AG09309 (cell line): Measurements from ENCODE around the gene PNMA8A.

Experiments
- DNase-seq: peaks from one replicate; pipeline ENCODE4 v3.0.0-alpha.2; 2010; ENCODE audit warnings: low read depth
- H3K4me3 ChIP-seq: 2 replicates; pipeline ENCODE4 v1.5.1; 2011; ENCODE audit warnings: mild to moderate bottlenecking, low read depth, low read length, moderate library complexity; ENCODE audit not compliant: control insufficient read depth
- TF ChIP-seq, protein P1 (sequence below): IDR thresholded peaks from 2 replicates; pipeline ENCODE4 v1.5.1; 2011; ENCODE audit warnings: mild to moderate bottlenecking, low read depth, low read length, inconsistent platforms; ENCODE audit not compliant: insufficient read depth, control insufficient read depth; ENCODE audit errors: missing control alignments

The PNMA8A gene

DNA sequence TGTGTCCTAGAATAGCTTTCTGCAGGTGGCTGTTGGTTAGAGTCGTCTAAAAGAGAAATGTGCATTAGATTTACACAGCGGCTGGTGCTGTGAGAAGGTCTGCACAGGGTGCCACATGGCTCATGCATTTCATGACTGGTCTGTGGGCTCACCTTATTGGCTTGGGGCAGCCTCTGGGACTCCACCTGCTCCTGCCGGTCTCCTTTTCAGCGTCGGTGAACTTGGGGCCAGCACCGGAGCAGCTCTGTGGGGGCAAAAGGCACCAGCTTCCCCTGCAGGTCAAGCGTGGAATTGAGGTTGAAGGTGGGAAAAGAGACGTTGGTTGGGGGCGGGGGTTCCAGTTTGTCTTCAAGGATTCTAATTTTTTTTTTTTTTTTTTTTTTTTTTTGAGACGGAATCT, 39.5 kb downstream of the PNMA8A start:
- no peak overlapping the region for H3K4me3 ChIP-seq
- TF ChIP-seq, protein P1, sequence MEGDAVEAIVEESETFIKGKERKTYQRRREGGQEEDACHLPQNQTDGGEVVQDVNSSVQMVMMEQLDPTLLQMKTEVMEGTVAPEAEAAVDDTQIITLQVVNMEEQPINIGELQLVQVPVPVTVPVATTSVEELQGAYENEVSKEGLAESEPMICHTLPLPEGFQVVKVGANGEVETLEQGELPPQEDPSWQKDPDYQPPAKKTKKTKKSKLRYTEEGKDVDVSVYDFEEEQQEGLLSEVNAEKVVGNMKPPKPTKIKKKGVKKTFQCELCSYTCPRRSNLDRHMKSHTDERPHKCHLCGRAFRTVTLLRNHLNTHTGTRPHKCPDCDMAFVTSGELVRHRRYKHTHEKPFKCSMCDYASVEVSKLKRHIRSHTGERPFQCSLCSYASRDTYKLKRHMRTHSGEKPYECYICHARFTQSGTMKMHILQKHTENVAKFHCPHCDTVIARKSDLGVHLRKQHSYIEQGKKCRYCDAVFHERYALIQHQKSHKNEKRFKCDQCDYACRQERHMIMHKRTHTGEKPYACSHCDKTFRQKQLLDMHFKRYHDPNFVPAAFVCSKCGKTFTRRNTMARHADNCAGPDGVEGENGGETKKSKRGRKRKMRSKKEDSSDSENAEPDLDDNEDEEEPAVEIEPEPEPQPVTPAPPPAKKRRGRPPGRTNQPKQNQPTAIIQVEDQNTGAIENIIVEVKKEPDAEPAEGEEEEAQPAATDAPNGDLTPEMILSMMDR = no peak
- DNase-seq = no peak

DNA sequence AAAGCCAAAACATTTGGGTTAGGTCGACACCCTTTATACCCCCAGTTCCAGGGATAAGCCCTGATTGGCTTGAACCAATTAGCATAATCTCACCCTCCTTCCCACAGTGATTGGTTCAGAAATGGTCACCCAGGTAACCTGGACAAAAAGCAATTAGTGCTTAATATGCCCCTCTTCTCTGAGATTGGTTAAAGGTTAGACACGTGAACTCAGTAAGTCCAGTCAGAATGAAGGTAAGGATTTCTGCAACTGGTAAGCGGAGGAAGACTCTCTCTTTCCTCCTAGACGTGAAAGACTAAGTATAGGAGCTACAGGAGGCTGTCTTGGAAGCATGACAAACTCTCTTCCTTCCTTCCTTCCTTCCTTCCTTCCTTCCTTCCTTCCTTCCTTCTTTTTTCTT, 41.4 kb downstream of the PNMA8A start:
- TF ChIP-seq, protein P1 = no peak
- no peak for DNase-seq
- H3K4me3 ChIP-seq = no peak overlapping the region

DNA sequence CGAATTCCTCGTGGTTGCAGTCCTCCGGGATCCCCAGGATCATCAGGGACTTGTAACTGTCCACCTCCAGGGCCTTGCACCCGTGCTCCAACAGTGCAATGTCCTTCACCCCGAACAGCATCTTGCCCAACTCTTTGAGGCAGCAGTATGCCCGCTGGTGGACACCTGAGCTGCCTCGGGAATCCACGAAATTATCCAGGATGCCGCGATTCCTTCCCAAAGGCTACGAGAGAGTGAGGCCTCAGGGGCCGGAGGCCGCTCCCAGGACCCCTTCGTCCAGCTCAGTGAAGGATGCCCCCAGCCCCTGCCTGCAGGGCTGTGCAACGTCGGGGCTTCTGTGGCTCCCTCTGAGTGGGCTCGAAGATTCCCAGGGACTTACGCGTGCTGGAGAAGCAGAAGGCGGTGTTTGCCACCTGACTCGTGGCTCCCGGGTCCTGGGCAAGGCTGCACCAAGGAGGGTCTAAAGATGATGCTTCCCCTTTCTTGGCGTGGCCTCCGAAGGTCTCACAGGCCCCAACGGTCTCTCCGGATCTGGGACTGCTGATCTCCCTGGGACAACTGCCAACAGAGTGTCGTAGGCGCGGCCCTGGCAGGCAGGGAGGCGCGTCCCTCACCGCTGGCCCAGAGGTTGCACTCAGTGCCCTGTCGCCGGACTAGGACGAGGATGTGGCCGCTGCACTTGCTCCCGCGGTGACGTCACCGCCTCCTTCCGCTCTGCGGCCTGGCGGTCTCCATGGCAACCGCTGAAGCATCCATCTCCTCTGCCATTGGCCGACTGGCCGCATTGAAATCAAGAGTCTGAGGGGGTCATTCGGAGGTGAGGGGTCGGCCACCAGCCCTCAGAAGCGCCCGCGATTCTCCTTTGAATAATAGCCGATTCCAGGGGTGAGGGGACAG, 42.9 kb downstream of the PNMA8A start, which contains the start of gene PNMA8C:
PNMA8C (minus strand) TSS at position 698 of the 897 bp plus-strand sequence; CDS start at position 121, 577 bp downstream.
- TF ChIP-seq, protein P1 = no peak
- no peak for DNase-seq
- H3K4me3 ChIP-seq = no peak within 1 kb of the TSS

DNA sequence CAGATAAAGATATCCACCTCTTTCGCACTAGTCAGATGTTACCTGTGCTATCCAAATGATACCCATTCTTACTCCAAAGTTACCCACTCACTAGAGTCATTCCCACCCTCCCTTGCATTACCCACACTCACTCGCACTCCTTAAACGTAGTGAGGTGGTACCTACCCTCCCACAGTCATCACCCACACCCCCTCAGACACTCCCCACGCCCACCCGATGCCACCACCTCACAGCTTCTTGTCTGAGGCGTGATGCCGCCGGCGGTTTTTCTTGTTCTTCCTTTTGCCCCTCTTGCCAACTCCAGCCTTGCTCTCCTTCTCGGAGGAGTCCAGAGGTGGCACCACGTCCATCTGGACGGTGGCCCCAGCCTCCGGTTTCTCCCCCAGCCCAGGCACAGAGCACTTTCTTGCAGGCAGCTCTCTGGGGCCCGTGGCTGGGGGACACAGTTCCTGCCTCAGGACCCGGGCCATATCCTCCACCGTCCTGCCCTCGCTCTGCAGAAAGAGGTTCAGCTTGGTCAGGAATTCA, 43.8 kb downstream of the PNMA8A start:
- H3K4me3 ChIP-seq = no peak overlapping the region
- TF ChIP-seq, protein P1 = no peak
- no peak for DNase-seq

DNA sequence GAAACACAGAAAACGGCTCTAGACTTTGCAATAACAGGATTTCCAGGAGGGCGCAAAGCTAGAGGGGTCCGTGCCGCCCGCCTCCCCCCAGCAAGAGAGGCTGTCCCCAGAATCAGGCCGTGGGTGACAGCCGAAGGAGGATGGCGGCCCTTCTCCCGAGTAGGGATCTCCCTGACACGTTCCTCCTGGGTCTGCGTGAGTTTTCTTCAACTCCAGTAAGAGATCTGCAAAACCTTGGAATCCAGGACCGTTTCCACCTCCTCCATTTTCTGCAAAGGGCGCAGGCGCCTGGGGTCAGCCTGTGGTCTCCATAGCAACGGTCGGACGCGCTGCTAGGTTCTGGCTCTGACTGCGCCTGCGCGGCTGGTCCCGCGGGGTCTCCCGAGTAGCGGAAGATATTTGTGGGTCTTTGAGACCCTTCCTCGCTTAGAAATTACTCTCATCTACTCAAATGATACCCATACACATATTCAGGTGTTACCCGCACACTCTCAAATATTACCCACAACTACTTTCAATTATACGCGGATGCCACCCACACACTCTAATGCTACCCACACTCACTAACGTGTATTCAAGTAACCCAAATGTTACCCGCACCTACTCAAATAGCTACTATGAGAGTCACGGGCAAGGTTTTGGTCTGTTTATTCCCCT, 44.7 kb downstream of the PNMA8A start:
- TF ChIP-seq, protein P1 = no peak
- peak overlapping the region; percentile 10 for H3K4me3 ChIP-seq
- DNase-seq = no peak

DNA sequence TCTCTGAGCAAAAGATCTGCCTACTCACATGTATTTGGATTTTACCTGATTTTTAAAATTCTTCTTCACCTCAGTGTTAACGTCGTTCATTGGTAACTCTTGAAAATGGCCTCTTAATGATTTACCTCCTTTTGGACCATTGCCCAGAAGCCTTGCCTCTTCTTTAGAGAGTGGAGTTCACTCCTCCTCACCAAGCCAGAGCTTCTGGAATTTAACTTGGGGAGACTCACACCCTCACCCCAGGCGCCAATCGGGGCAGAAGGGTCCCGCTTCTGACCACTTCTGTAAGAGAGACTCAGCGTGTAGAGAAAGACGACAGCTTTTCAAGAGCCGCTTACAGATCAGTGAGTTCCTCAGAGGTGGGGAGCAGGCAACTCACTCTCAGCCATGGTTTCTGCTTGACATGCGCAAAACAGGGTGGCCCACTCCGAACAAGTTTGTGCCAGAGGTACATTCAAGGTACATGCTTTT, 45.3 kb downstream of the PNMA8A start:
- DNase-seq = no peak
- TF ChIP-seq, protein P1 = no peak
- peak overlapping the region; percentile 10 for H3K4me3 ChIP-seq
